ENCODE data around the gene SCART1. TPM values are rescaled to one million over a fixed set of nuclear protein-coding genes. Genes with fewer than 3 reads are reported as not detected.

The SCART1 gene
- total and polyA plus RNA-seq, 2 experiments from 2014 or later, result 0.15 to 0.65 TPM

GRCh38 chr10:133461841-133462240, 8.1 kb downstream of the SCART1 start:
- no peak overlapping the region for H3K9ac ChIP-seq
- H3K36me3 ChIP-seq (ENCODE audit: low read depth), result no peaks in the 10 kb centered on the region
- no peak overlapping the region for H3K4me3 ChIP-seq
- no peaks in the 10 kb centered on the region for H4K20me1 ChIP-seq (ENCODE audit: insufficient read depth)
- no peaks in the 10 kb centered on the region for H3K9me3 ChIP-seq (ENCODE audit: low read depth)
- in situ Hi-C loops (cut with MboI), result no loop called here
- no peaks in the 10 kb centered on the region for H3K4me1 ChIP-seq (ENCODE audit: insufficient read depth)
- WGBS, 2 experiments (ENCODE audit: low coverage in 1 of 2, low lambda C conversion rate in 2 of 2, missing lambda C conversion rate in 2 of 2), result 32 to 49% methylated on average over 8 of the region's 8 CpGs
- no peak for TF ChIP-seq EZH2 (IDR thresholded peaks at IDR 0.05; ENCODE audit: insufficient read depth, poor library complexity, severe bottlenecking)
- no peak for TF ChIP-seq EZH2phosphoT487 (IDR thresholded peaks at IDR 0.05; ENCODE audit: insufficient read depth, low read depth)
- DNase-seq, result no peak
- H3K4me2 ChIP-seq (ENCODE audit: unreplicated experiment), result no peak overlapping the region
- no peaks in the 10 kb centered on the region for H3K9me2 ChIP-seq (ENCODE audit: insufficient read depth)
- no peaks in the 10 kb centered on the region for H3K27me3 ChIP-seq (replicated peaks; ENCODE audit: insufficient read depth)
- no peaks in the 10 kb centered on the region for H3K79me2 ChIP-seq (ENCODE audit: insufficient read depth)
- no peaks in the 10 kb centered on the region for H3F3A ChIP-seq (ENCODE audit: insufficient read depth)
- H3K27ac ChIP-seq, result no peak overlapping the region
- H2AFZ ChIP-seq, result no peak overlapping the region

- in situ Hi-C loops (cut with MboI), result no loop called here
- no peak overlapping the region for H3K4me2 ChIP-seq (ENCODE audit: unreplicated experiment)
- DNase-seq, result no peak
- no peaks in the 10 kb centered on the region for H3K9me3 ChIP-seq (ENCODE audit: low read depth)
- H3F3A ChIP-seq (ENCODE audit: insufficient read depth), result no peaks in the 10 kb centered on the region
- H3K27me3 ChIP-seq (replicated peaks; ENCODE audit: insufficient read depth), result no peaks in the 10 kb centered on the region
- H3K9ac ChIP-seq, result no peak overlapping the region
- no peaks in the 10 kb centered on the region for H4K20me1 ChIP-seq (ENCODE audit: insufficient read depth)
- no peak overlapping the region for H2AFZ ChIP-seq
- H3K4me3 ChIP-seq, result no peak overlapping the region
- no peaks in the 10 kb centered on the region for H3K4me1 ChIP-seq (ENCODE audit: insufficient read depth)
- WGBS, 2 experiments (ENCODE audit: low coverage in 1 of 2, low lambda C conversion rate in 2 of 2, missing lambda C conversion rate in 2 of 2), result 60 to 63% methylated on average over 10 of the region's 10 CpGs
- H3K9me2 ChIP-seq (ENCODE audit: insufficient read depth), result no peaks in the 10 kb centered on the region
- no peak overlapping the region for H3K27ac ChIP-seq
- TF ChIP-seq EZH2 (IDR thresholded peaks at IDR 0.05; ENCODE audit: insufficient read depth, poor library complexity, severe bottlenecking) (no peak), EZH2phosphoT487 (IDR thresholded peaks at IDR 0.05; ENCODE audit: insufficient read depth, low read depth) (no peak)
- H3K79me2 ChIP-seq (ENCODE audit: insufficient read depth), result no peaks in the 10 kb centered on the region
- no peaks in the 10 kb centered on the region for H3K36me3 ChIP-seq (ENCODE audit: low read depth)
Measured at GRCh38 chr10:133462512-133463305, 9.0 kb downstream of the SCART1 start.

GRCh38 chr10:133464582-133465031, 10.9 kb downstream of the SCART1 start:
- Histone ChIP-seq H3K27ac (no peak overlapping the region), H3K4me2 (ENCODE audit: unreplicated experiment) (no peak overlapping the region), H3K4me1 (ENCODE audit: insufficient read depth) (no peaks in the 10 kb centered on the region), H3K9ac (no peak overlapping the region), H3K36me3 (ENCODE audit: low read depth) (no peaks in the 10 kb centered on the region), H2AFZ (no peak overlapping the region), H3K4me3 (no peak overlapping the region), H4K20me1 (ENCODE audit: insufficient read depth) (no peaks in the 10 kb centered on the region), H3K27me3 (replicated peaks; ENCODE audit: insufficient read depth) (no peaks in the 10 kb centered on the region), H3K9me3 (ENCODE audit: low read depth) (no peaks in the 10 kb centered on the region), H3F3A (ENCODE audit: insufficient read depth) (no peaks in the 10 kb centered on the region), H3K79me2 (ENCODE audit: insufficient read depth) (no peaks in the 10 kb centered on the region), H3K9me2 (ENCODE audit: insufficient read depth) (no peaks in the 10 kb centered on the region)
- in situ Hi-C loops (cut with MboI), result no loop called here
- DNase-seq, result no peak
- TF ChIP-seq EZH2phosphoT487 (IDR thresholded peaks at IDR 0.05; ENCODE audit: insufficient read depth, low read depth), result no peak
- TF ChIP-seq EZH2 (IDR thresholded peaks at IDR 0.05; ENCODE audit: insufficient read depth, poor library complexity, severe bottlenecking), result no peak
- WGBS, 2 experiments (ENCODE audit: low coverage in 1 of 2, low lambda C conversion rate in 2 of 2, missing lambda C conversion rate in 2 of 2), result 83 to 86% methylated on average over 9 to 12 of the region's 12 CpGs

GRCh38 chr10:133465191-133465949, 11.6 kb downstream of the SCART1 start:
- Histone ChIP-seq H3K4me2 (ENCODE audit: unreplicated experiment) (no peak overlapping the region), H2AFZ (no peak overlapping the region), H3K79me2 (ENCODE audit: insufficient read depth) (no peaks in the 10 kb centered on the region), H3F3A (ENCODE audit: insufficient read depth) (no peaks in the 10 kb centered on the region), H3K36me3 (ENCODE audit: low read depth) (no peaks in the 10 kb centered on the region), H3K4me3 (no peak overlapping the region), H3K9ac (no peak overlapping the region), H3K27me3 (replicated peaks; ENCODE audit: insufficient read depth) (no peaks in the 10 kb centered on the region), H3K9me2 (ENCODE audit: insufficient read depth) (no peaks in the 10 kb centered on the region), H4K20me1 (ENCODE audit: insufficient read depth) (no peaks in the 10 kb centered on the region), H3K4me1 (ENCODE audit: insufficient read depth) (no peaks in the 10 kb centered on the region), H3K9me3 (ENCODE audit: low read depth) (no peaks in the 10 kb centered on the region), H3K27ac (no peak overlapping the region)
- no peak for DNase-seq
- in situ Hi-C loops (cut with MboI), result no loop called here
- TF ChIP-seq EZH2phosphoT487 (IDR thresholded peaks at IDR 0.05; ENCODE audit: insufficient read depth, low read depth), result no peak
- no peak for TF ChIP-seq EZH2 (IDR thresholded peaks at IDR 0.05; ENCODE audit: insufficient read depth, poor library complexity, severe bottlenecking)
- 23 to 36% methylated on average over 31 to 55 of the region's 55 CpGs for WGBS, 2 experiments (ENCODE audit: low coverage in 1 of 2, low lambda C conversion rate in 2 of 2, missing lambda C conversion rate in 2 of 2)
